Measurements from ENCODE around the gene IFI27.
"Not testable (repeated sequence)": the region's sequence is repeated elsewhere in the genome, so short reads cannot be mapped to it uniquely, and the experiment has no call there.

The IFI27 gene

DNA sequence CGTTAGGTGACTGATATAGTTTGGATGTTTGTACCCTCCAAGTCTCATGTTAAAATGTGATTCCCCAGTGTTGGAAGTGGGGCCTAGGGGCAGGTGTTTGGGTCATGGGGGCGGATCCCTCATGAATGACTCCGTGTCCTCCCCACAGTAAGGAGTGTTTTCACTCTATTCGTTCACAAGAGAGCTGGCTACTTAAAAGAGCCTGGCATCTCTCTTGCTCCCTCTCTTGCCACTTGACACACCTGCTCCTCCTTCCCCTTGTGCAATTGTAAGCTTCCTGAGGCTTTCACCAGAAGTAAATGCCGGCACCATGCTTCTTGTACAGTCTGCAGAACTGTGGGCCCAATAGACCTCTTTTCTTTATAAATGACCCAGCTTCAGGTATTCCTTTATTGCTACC lies 16.3 kb downstream of the IFI27 start:
- DNase-seq, result no peak

DNA sequence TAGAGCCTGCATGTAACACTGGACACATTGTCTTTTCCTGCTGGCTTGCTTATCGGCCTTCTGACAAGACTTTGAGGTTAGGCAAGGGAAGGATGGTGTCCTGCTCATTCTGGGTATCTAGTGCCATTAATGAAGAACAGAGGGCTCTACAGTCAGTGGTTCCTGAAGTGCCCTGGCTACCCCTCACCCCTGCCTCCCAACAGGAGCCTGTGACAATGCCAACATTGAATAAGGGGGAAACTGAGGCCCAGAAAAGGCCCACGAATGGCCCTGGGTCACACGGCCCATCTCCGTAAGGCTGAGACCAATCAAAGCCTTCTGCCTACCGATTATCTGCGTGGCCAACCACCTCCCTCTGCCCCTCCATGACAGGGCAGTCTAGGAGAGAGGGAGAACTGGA lies 16.8 kb downstream of the IFI27 start:
- no peak for DNase-seq

DNA sequence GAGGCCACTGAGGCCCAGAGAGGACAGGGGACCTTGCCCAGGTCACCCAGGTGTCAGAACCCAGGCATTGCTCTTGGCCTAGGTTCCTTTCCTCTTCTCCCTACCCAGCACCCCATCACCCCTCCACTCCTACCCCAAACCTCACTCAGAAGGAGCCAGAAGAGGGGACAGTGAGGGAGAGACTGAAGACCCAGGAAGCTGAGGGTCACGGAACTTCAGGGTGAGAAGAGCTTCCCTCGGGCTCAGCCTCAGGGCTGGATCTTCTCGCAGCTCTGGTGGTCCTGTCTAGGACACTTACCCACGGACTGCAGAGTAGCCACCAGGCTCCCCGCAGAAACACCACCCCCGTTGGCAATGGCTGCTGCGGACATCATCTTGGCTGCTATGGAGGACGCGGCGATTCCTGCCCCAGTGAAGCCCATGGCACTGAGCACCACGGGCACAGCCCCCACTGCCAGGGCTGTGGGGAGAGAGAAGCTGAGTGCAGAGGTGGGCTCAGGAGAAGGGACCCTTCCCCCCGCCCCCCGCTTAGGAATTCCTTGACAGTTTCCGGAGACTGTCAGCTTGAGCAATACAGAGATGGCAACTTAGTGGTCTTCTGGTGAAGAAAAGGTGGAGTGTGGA lies 17.8 kb downstream of the IFI27 start:
- DNase-seq, result no peak

DNA sequence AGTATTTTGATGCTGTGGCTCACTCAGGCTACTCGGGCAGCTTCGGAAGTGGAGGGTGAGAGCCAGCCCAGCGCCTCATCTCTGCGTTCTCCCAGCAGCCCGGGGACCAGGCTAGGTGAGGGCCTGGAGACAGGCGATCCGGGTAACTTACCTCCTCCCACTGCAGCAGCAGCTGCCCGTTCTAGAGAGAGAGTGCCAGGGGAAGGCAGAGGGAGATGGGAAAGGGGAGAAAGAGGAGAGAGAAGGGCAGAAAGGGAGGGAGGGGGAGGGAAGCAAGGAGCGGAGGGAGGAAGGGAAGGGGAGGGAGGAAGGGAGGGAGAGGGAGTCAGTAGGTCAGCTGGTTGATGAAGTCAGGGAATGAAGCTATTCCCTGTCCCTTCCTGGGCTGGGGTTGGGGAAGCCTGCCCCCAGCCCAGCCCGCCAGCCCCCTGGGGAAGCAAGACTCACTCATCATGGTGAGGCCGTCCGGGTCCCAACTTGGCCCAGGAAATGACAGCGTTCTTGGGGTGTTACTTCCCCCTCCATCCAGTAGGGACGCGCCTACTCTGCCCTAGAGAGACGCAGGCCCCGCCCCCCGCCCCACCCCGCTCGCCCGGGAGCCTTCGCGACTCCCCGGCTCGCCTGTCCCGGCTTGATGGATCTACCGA lies 18.7 kb downstream of the IFI27 start, which contains the start of gene IFI27L2:
TSS of gene IFI27L2 (minus strand) at position 494 of the 647 bp plus-strand sequence. CDS start at position 454, 40 bp downstream.
- peak; percentile 24 to 66 (median 37) for DNase-seq

DNA sequence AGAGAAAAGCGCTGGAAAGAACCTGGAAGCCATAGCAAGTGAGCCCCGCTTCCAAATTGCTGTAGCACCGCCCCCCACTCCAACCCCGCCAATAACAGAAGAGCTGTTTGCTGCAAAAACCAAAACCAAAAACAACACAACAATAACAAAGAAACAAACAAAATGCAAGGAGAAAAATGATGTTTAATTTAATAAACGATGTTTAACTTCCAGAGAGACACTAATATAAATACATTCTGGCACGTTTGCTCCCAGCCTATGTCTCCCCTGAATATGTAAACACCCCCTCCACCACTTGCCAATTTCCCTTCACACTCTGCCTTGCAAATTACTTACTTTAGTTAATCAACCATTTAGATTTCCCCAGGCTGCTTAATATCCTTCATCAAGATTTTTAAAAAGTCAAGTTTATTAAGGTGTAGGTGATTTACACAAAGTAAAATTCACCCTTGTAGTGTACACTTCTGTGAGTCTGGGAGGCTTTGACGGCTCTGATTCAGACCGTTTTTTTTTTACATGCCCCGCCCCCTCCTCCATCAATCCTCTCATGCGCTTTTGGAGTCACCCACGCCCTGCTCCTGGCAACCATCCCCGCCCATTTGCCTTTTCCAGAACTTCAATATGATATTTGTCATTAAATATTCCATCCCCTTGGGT lies 19.4 kb downstream of the IFI27 start:
- no peak for DNase-seq

DNA sequence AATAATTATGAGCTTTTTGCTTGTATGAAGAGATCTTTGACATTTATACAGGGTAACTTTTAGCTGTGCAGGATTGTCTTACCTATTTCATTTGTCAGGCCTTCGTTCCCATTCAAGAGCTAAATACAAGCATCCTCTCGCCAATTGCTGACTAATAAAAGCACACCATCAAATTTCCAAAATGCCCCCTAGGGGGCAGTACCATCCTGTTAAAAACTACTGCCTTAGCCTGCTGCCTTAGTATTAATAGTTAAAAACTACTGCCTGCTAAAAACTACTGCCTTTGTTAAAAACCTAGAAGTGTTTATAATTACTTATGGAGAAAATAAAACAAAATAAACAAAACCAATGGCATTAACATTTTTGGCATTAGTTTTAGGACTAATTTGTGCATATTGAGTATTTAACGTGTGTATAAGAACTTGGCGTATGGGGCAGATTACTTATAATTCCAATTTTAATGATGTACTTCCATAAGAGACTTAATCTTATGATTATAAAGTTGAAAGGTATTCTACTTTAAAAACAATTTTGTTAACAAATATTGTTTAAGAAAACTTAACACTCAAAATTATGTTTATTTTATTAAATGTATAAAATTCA lies 21.9 kb downstream of the IFI27 start:
- DNase-seq, result peak; percentile 14 to 32 (median 22)

DNA sequence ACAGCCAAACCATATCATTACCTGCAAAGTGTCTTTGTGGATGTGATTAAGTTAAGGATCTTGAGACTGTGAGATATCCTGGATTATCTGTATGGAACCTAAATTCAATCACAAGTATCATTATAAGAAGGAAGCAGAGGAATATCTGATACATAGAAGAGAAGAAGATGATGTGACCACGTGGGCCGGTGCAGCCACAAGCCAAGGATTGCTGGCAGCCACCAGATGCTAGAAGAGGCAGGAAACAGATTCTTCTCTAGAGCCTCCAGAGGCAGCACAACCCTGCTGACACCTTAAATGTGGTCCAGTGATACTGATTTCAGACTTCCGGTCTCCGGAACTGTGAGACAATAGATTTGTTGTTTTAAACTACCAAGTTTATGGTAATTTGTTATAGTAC lies 24.9 kb downstream of the IFI27 start:
- no peak for DNase-seq

DNA sequence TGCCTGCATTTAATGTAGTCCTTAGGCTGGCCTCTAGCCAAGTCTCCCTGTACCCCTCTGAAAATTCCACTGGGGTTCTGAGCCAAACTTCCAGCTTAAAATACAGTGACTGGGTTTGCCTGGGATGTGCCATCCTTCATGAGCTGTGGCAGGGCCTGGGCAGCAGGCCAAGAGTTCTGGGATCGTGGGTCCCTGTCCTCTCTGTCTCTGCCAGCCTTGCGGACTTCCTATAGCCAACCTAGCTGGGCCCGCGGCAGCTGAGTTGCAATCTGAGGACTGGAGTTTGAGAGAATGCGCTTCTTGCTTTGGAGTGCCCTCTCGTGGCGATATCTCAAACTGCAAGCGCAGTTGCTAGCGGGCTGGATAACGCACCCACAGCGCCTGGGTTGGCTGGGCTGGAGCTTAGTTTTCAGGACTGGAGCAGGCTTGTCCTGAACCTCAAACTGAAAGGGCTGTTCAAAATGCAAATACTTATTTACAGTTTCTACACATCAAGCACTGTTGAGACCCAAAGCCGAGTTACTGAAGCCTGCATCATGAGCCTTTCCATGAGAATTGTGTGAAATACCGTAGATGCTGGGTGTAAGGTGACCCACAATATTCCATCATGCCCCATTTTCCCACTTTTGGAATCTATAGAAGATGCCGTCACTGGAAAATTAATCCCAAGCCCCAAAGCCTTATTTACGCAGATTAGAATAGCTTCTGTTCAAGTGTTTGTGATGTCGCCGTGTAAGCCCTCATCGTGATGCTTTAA lies 26.2 kb downstream of the IFI27 start:
- DNase-seq, result peak; percentile 59 to 84 (median 70)

DNA sequence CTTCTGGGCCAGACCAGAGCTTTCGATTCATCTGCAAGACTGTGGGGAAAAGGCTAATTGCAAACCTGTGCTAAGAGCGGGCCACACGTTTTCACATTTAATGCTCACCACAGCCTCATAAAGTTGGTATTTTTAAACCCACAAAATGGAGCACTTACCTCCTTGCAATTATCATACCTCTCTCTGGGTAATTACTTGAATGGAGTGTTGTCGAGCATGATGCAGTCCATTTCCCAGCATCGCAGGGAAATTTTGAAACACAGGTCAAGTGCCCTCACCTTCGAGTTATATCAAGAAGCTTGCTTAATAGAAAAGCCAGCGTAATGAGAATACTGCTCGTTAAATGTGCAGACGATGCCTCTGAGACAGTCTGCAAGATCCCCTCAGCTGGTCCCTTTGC lies 27.7 kb downstream of the IFI27 start:
- no peak for DNase-seq

DNA sequence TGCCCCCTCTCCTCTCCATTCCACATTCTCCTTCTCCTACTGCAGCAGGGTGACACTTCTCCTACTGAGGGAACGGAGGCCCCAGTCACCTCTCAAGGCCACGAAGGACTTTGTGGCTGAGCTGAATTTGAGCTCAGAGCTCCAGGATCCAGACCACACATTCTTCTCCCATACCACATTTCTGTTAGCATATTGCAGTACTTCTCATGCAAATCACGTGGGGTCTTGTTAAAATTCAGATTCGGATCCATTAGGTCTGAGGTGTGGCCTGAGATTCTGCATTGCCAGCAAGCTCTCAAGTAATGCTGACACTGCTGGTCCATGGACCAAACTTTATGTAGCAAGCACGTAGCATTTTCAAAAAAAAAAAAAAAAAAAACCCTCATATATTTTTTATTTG lies 28.5 kb downstream of the IFI27 start:
- DNase-seq, result no peak

DNA sequence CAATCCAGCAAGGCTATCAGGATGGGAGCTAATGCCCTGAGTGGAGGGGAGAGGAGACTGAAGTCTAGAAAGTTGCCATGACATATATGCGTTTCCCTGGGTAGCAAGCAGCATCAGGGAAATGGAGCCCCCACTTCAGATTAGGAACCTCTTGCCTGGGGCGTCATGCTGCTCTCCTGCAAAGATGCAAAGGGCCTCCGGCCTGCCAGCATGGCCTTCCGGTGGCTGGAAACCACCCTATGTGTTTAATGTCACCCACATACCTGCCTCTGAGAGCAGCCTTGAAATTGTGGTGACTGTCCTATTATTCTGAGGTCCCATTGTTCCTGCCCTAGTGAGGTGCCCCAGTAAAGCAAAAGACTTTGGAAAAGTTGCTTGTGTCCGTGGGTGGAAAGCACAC lies 28.9 kb downstream of the IFI27 start:
- no peak for DNase-seq

DNA sequence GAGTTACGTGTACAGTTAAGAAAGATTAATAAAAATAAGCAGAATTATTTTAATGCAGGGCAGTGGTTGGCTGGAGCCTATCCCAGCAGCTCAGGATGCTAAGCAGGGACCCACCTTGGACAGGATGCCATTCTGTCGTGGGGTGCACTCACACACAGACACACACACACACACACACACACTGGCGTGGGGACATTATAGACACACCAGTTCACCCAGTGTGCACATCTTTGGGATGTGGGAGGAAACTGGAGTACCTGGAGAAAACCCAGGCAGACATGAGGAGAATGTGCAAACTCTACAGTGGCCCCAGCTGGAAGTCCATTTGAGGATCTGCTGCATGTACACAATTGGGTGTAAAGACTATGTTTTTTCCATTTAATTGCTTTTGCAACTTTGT lies 31.7 kb downstream of the IFI27 start:
- DNase-seq, result no peak

DNA sequence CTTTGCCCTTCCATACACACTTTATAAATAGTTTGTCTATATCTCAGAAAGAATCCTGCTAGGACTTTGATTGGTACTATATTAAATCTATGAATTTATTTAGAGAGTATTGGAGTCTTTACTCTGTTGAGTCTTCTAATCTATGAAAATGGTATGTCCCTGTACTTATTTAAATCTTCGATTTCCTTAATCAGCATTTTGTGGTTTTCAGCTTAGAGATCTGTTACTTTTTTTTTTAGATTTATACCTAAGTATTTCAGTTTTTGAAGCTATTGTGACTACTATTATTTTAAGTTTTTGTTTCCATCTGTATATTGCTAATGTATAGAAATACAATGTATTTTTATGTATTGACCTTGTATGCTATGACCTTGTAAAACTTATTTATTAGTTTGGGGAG lies 32.3 kb downstream of the IFI27 start:
- no peak for DNase-seq

DNA sequence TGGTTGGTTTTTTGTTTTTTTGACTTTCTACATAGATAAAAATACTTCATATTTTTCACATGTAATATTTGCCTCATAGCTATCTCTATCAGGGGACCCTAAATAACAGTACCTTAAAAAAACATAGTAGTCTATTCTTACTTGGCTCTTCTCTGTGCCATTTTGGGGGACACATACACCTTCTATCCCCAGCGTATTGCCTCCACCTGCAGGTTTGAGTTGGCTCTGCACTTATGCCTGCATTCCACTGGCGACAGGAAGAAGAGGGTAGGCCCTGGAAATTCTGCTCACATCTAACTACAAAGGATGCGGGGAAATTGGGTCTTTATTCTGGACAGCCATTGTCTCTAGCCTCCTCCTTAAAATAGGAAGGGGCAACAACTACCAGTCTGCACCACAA lies 32.7 kb downstream of the IFI27 start:
- DNase-seq, result no peak

DNA sequence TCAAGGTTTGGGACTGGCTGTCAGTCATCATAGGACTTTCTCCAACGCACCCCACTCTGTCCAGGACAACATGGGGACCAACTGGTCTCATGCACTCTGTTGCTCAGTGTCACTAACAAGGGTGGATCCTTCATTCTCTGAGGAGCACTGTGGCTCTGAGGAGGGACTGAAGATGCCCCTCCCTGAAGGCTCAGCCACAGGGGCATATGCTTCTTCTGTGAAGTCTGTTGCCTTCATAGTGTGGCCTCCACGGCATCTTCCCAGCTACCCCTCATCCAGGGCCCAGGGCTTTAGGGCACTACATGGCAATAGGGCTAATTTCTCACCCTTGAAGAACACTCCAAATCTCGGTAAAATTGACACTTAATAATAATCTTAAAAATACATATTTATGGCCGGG lies 33.2 kb downstream of the IFI27 start:
- no peak for DNase-seq

DNA sequence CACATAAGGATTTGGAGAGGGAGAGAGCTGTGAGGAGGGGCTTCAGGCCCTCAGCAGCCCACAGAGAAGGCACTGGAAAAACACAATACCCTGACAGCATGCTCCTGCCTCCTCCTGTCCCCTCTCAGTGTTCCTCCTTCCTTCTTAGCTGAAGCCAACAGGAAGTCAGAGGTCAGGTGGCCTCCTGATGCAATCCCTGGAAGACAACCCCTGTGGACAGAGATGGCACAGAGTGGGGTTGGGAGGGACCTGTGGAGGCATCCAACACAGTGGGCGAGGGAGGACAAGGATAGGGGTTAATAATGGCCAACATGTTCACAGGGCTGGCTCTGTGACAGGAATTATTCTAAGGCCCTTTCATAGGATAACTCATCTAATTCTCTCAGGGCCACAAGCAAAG lies 34.2 kb downstream of the IFI27 start:
- DNase-seq, result no peak

DNA sequence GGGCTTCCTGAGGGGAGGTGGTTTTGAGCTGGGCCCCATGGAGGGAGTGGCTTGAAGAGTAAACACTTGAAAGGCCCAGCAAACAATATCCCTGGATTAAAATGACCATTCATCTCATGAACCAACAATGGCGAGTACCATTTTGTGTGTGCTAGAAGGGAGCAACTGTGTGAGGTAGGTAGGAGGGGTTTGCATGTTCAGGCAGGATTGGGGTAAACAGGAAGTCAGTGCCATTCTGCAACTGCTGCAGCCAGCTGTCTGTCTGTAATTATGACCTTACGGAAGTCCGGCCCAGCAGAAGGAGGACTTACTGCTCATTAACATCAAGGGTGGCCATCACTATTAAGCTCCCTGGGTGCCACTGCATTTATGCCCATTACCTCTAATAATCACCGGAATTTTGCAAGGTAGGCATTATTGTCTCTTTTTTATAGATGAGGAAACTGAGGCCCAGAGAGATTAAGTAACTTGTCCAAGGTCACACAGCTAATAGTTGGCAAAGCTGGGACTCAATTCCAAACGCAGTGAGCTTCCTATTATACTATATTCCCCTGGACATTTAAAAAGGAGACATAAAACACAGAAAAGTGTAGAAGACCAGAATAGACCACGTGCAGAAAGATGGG lies 35.5 kb downstream of the IFI27 start:
- DNase-seq, result no peak

DNA sequence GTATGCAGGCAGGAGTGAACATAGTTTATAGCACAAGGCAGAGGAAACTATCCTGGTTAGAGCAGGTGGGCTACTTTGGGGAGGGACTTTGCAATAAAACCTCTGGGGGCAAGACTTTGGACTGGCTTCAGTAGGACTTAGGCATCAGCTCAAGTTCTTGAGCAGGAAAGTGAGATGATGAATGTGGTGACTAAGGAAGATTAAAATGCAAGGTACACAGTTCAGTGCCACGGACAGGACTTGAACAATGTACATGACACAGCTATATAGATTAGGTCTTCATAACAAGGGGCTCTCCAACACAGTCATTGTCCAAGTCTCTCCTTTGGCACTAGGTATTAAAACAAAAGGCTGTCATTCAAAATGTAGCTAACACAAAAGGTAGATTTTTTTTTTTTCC lies 42.1 kb downstream of the IFI27 start:
- DNase-seq, result no peak

DNA sequence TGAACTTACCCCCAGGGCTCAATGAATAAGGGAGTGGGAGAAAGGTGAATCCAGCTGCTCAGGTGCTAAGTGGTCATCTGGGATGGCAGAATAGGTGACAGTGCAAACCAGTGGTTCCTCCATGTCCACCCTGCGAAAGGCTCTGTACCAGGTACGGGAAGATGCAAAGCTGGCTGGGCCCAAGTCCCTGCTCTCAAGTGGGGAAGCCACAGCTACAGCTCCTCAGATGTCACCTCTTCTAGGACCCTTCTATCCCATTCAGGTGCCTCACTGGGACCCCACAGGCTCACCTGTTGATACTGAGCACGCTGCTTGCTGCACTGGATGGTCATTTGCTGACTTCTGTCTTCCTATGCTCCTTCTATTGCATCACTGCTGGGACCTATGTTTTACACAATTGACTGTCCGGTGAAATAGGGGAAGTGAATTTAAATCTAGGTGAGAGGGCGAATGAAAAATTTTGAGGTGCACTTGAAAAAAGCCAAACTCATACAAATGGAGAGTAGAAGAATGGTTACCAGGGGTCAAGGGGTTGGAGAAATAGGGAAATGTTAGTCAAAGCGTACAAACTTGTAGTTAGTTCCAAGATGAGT lies 43.3 kb downstream of the IFI27 start:
- DNase-seq, result no peak

DNA sequence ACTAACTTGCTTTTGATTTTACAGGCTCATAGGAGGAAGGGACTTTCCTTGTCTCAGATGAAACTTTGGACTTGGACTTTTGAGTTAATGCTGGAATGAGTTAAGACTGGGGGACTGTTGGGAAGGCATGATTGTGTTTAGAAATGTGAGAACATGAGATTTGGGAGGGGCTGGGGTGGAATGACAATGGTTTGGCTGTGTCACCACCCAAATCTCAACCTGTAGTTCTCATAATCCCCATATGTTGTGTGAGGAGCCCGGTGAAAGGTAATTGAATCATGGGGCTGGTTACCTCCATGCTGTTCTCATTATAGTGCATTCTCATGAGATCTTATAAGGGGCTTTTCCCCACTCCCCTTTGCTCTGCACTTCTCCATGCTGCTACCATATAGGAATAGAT lies 45.6 kb downstream of the IFI27 start:
- not testable (repeated sequence) for DNase-seq

DNA sequence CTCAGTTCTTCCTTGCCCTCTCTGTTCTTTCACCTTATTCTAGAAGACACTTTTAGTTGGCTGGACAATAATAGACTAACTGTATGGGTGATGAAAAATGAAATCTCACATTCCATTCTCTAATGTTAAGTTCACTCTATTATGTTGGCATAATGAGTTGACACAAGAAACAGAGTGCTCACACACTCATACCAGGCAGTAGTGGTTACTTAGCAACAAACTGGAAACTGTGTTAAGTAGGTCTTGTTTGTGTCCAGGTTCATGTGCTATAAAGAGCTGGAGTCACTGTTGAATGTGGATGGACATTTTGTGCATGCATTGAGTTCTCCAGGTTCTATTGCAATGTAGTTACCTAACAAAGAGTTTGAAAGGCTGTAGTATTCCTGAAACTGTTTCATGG lies 46.7 kb downstream of the IFI27 start:
- no peak for DNase-seq

DNA sequence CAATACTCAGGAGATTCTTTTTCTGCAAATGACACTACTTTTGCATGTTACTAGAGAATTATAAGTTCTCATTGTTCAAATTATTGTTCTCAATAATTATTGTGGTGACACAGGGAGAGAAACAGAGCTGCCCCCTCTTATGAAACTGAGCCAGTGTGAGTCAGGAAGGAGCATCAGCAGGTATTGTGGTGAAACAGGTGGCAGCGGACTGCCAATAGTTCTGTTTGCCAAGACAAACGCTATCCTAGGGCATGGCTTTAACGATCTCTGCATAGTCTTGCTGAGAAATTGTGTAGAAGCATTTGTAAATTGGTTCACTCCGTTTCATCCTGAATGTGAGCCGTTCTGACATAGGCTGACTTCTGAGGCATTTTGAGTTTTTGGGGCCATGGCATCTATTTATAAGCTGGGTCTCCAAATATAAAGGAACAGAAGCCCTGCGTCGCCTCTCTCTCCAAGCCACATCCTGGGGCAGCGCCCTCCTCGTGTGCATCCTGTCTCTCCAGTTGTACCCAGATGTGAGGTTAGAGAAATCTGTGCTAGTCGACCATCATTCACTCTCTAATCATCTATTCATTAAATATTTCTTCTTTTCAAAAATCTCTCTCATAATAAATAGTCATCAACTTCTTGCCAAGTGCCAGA lies 47.8 kb downstream of the IFI27 start:
- peak in 2 of 4 experiments; percentile 5 to 11 for DNase-seq
